Measurements from ENCODE around the gene FAM174B.

FAM174B gene

GRCh38 chr15:92602267-92602593 is 53.3 kb downstream of the FAM174B start:
- in situ Hi-C loops (cut with MboI; ENCODE audit: low sequenced_read_pairs), result no loop called here

GRCh38 chr15:92601592-92602266 is 53.8 kb downstream of the FAM174B start:
- in situ Hi-C loops (cut with MboI; ENCODE audit: low sequenced_read_pairs), result no loop called here

- in situ Hi-C loops (cut with MboI; ENCODE audit: low sequenced_read_pairs), result no loop called here
These were observed 54.7 kb downstream of the FAM174B start for GRCh38 chr15:92600856-92601255.

GRCh38 chr15:92599394-92599970 is 56.1 kb downstream of the FAM174B start:
- in situ Hi-C loops (cut with MboI; ENCODE audit: low sequenced_read_pairs), result no loop called here

GRCh38 chr15:92597548-92597947 is 58.0 kb downstream of the FAM174B start:
- in situ Hi-C loops (cut with MboI; ENCODE audit: low sequenced_read_pairs), result no loop called here

GRCh38 chr15:92596623-92597022 is 59.0 kb downstream of the FAM174B start:
- in situ Hi-C loops (cut with MboI; ENCODE audit: low sequenced_read_pairs), result no loop called here

- in situ Hi-C loops (cut with MboI; ENCODE audit: low sequenced_read_pairs), result no loop called here
These were observed 59.8 kb downstream of the FAM174B start for GRCh38 chr15:92595506-92596381.

GRCh38 chr15:92591275-92591674 is 64.3 kb downstream of the FAM174B start:
- in situ Hi-C loops (cut with MboI; ENCODE audit: low sequenced_read_pairs), result no loop called here

- in situ Hi-C loops (cut with MboI; ENCODE audit: low sequenced_read_pairs), result no loop called here
These were observed 68.6 kb downstream of the FAM174B start for GRCh38 chr15:92586966-92587365.

GRCh38 chr15:92586383-92586942 is 69.1 kb downstream of the FAM174B start:
- in situ Hi-C loops (cut with MboI; ENCODE audit: low sequenced_read_pairs), result no loop called here

- in situ Hi-C loops (cut with MboI; ENCODE audit: low sequenced_read_pairs), result no loop called here
These were observed 71.5 kb downstream of the FAM174B start for GRCh38 chr15:92584105-92584504.

- in situ Hi-C loops (cut with MboI; ENCODE audit: low sequenced_read_pairs), result no loop called here
These were observed 72.2 kb downstream of the FAM174B start for GRCh38 chr15:92583096-92584034.

- in situ Hi-C loops (cut with MboI; ENCODE audit: low sequenced_read_pairs), result no loop called here
These were observed 73.4 kb downstream of the FAM174B start for GRCh38 chr15:92582206-92582605.

- in situ Hi-C loops (cut with MboI; ENCODE audit: low sequenced_read_pairs), result no loop called here
These were observed 74.6 kb downstream of the FAM174B start for GRCh38 chr15:92580933-92581445.

GRCh38 chr15:92580521-92580920 is 75.1 kb downstream of the FAM174B start:
- in situ Hi-C loops (cut with MboI; ENCODE audit: low sequenced_read_pairs), result no loop called here

GRCh38 chr15:92579931-92580470 is 75.6 kb downstream of the FAM174B start:
- in situ Hi-C loops (cut with MboI; ENCODE audit: low sequenced_read_pairs), result no loop called here

GRCh38 chr15:92579486-92579885 is 76.1 kb downstream of the FAM174B start:
- in situ Hi-C loops (cut with MboI; ENCODE audit: low sequenced_read_pairs), result no loop called here

- in situ Hi-C loops (cut with MboI; ENCODE audit: low sequenced_read_pairs), result no loop called here
These were observed 77.3 kb downstream of the FAM174B start for GRCh38 chr15:92578096-92578835.

GRCh38 chr15:92576597-92577200 is 78.9 kb downstream of the FAM174B start:
- in situ Hi-C loops (cut with MboI; ENCODE audit: low sequenced_read_pairs), result no loop called here

Data from HL-60/S4 treated with phorbol 12-myristate 13-acetate at 8.2 ng/mL for 4 days and 3 days (cell line).